GM12878 (cell line): Measurements from ENCODE around the gene ZWILCH. TPM values are rescaled to one million over a fixed set of nuclear protein-coding genes. Genes with fewer than 3 reads are reported as not detected.

ENCODE experiments used
- BCL11A ChIP-seq: IDR thresholded peaks from 2 replicates; pipeline ENCODE4 v1.6.1; 2011; ENCODE audit warnings: low read depth, low read length
- BCL3 ChIP-seq: IDR thresholded peaks from 2 replicates; pipeline ENCODE4 v1.6.1; 2011; ENCODE audit warnings: borderline replicate concordance, low read depth, mild to moderate bottlenecking, moderate library complexity, low read length; ENCODE audit not compliant: insufficient read depth, poor library complexity, severe bottlenecking
- BHLHE40 ChIP-seq, 2 experiments: fragments of 450-650 bp in 1 of 2; IDR thresholded peaks; 2 replicates each; pipeline ENCODE4 v1.6.1; 2011 to 2017; ENCODE audit warnings: low read depth in 2 of 2, borderline replicate concordance in 1 of 2, improper control_type of control experiment in 1 of 2, low read length in 1 of 2, mild to moderate bottlenecking in 1 of 2
- EED ChIP-seq: sonication (generic); IDR thresholded peaks from 2 replicates; pipeline ENCODE4 v1.6.1; 2016; ENCODE audit warnings: antibody characterized with exemption, low read depth
- GABPA ChIP-seq: IDR thresholded peaks from 2 replicates; pipeline ENCODE4 v1.6.1; 2014; ENCODE audit warnings: antibody characterized with exemption, low read depth, mild to moderate bottlenecking, inconsistent platforms
- HDAC6 ChIP-seq: fragments of 200-600 bp; sonication (generic); IDR thresholded peaks from one replicate; pipeline ENCODE4 v1.8.0; 2017; ENCODE audit warnings: antibody characterized with exemption; ENCODE audit not compliant: unreplicated experiment
- IRF3 ChIP-seq: fragments of 450-650 bp; IDR thresholded peaks from 2 replicates; pipeline ENCODE4 v1.6.1; 2014; ENCODE audit warnings: mild to moderate bottlenecking
- NFIC ChIP-seq: IDR thresholded peaks from 2 replicates; pipeline ENCODE4 v1.6.1; 2012; ENCODE audit warnings: low read depth, mild to moderate bottlenecking, inconsistent platforms, low read length, moderate library complexity
- NFXL1 ChIP-seq: fragments of 450-650 bp; IDR thresholded peaks from 2 replicates; pipeline ENCODE4 v1.6.1; 2017; ENCODE audit warnings: antibody characterized with exemption, mild to moderate bottlenecking, borderline replicate concordance
- NR2F1 ChIP-seq: fragments of 450-650 bp; conservative IDR thresholded peaks from 2 replicates; pipeline ENCODE4 v1.6.1; 2017; ENCODE audit warnings: mild to moderate bottlenecking
- SMARCA5 ChIP-seq: fragments of 450-650 bp; IDR thresholded peaks from 2 replicates; pipeline ENCODE4 v1.6.1; 2017; ENCODE audit warnings: mild to moderate bottlenecking
- SPI1 ChIP-seq: IDR thresholded peaks from 2 replicates; pipeline ENCODE4 v1.6.1; 2011; ENCODE audit warnings: low read depth, mild to moderate bottlenecking, low read length, moderate library complexity, borderline replicate concordance; ENCODE audit not compliant: insufficient read depth
- ZBTB11 ChIP-seq: fragments of 450-650 bp; formaldehyde crosslinking; IDR thresholded peaks from 2 replicates; pipeline ENCODE4 v1.5.0; 2022; ENCODE audit warnings: mild to moderate bottlenecking, missing genetic modification characterization
- ZBTB4 ChIP-seq: fragments of 450-650 bp; formaldehyde crosslinking; IDR thresholded peaks from 2 replicates; pipeline ENCODE4 v1.4.0; 2022; ENCODE audit warnings: mild to moderate bottlenecking, moderate library complexity
- polyA plus RNA-seq, 11 experiments: library from polyadenylated mRNA; depleted of rRNA in 4 of 11; unstranded in 6 of 11; stranded (reverse) in 5 of 11; fragments of >200 nt; fragmentation: Nextera tagmentation in 4 of 11; fragmentation: Illumina TruSeq in 1 of 11; extraction: Ambion mirVana in 4 of 11; extraction: Trizol in 1 of 11; gene quantifications; 1 replicate in 1 of 11; 2 replicates in 10 of 11; pipeline versions ENCODE4 v1.2.1 to v1.2.3, GENCODE V29; 2011 to 2016; ENCODE audit warnings: inconsistent platforms in 2 of 11, missing spikeins in 2 of 11, low read depth in 1 of 11
- total RNA-seq, 4 experiments: library from RNA; depleted of rRNA in 3 of 4; stranded (reverse); fragments of >200 nt in 3 of 4; fragmentation: Illumina TruSeq in 1 of 4; extraction: Trizol in 1 of 4; gene quantifications; 2 replicates each; pipeline versions ENCODE4 v1.2.1 to v1.2.3, GENCODE V29; 2013 to 2021
- TF ChIP-seq, protein P1 (sequence below): fragments of 450-650 bp; IDR thresholded peaks from 2 replicates; pipeline ENCODE4 v1.6.1; 2018; ENCODE audit warnings: mild to moderate bottlenecking, low read depth, moderate library complexity; ENCODE audit not compliant: partially characterized antibody

The ZWILCH gene
- total and polyA plus RNA-seq, 10 of the 15 experiments (the other 5 are each of a cell fraction or from before 2014, with no cell fraction given), result 15.6 to 73.9 (median 32.4) TPM

DNA sequence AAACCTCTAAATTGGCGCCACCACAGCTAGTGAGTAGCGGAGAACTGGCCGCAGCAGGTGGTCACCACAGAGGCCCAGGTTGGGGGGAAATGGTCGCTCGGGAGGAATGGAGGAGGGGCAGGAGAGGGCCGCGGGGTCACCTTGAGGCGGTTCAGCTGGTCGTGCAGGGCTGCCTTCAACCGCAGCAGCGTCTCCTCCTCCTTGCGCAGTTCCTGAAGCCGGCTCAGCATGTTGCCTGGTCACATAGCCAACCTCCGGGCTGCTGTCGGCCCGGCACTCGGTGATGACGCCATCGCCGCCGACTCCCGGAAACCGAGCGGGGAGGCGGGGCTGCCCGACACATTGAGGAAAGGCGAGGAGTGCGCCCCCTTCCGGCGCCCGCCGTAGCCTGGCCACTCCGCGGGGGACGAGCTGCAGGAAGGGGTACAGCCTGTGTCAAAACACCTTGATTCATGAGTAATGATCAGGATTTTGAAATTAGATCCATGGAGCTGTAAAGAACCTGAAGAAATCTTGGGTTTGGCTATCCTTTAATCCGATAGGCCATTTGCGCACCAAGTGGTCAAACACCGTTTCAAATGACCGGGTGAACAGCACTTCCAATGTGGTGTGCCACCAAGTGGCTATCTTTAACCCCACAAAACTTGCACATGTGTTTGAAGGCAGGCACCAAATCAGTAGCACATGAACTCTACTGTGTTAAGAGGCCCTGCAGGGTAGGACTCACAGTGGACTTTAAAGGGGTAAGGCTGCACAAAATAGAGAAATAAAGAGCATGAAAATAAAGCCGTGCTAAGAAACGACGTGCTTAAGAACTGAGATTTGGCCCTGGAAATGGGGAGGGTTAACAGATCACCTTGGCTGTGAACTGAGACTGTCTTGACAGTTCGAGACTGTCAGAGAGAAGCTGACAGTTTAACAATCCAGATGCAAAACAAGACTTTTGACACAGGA lies 7.3 kb upstream of the ZWILCH start, which contains the start of gene SNAPC5 (continued):
- TF ChIP-seq NR2F1 (peak; percentile 71), BCL11A (no peak), ZBTB4 (no peak), NFXL1 (no peak), ZBTB11 (no peak), BCL3 (peak; percentile 97), SPI1 (no peak), EED (no peak; the same call in 1 of the 2 replicates), IRF3 (peak; percentile 16; the same call in 1 of the 2 replicates), GABPA (peak; percentile 56; the same call in 1 of the 2 replicates), BHLHE40 (IDR thresholded peaks at IDR 0.05; ENCODE audit: borderline replicate concordance in 1 of 2, low read depth in 2 of 2, low read length in 1 of 2) (peak; percentile 42 to 62; a peak in 2 of 4 replicates), SMARCA5 (peak; percentile 74; the same call in 1 of the 2 replicates), NFIC (peak; percentile 25; the same call in 1 of the 2 replicates), HDAC6 (peak; percentile 25)
- TF ChIP-seq, protein P1, sequence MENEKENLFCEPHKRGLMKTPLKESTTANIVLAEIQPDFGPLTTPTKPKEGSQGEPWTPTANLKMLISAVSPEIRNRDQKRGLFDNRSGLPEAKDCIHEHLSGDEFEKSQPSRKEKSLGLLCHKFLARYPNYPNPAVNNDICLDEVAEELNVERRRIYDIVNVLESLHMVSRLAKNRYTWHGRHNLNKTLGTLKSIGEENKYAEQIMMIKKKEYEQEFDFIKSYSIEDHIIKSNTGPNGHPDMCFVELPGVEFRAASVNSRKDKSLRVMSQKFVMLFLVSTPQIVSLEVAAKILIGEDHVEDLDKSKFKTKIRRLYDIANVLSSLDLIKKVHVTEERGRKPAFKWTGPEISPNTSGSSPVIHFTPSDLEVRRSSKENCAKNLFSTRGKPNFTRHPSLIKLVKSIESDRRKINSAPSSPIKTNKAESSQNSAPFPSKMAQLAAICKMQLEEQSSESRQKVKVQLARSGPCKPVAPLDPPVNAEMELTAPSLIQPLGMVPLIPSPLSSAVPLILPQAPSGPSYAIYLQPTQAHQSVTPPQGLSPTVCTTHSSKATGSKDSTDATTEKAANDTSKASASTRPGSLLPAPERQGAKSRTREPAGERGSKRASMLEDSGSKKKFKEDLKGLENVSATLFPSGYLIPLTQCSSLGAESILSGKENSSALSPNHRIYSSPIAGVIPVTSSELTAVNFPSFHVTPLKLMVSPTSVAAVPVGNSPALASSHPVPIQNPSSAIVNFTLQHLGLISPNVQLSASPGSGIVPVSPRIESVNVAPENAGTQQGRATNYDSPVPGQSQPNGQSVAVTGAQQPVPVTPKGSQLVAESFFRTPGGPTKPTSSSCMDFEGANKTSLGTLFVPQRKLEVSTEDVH, result peak; percentile 76
